HT-29 (cell line): Measurements from ENCODE around the gene NELFA. TPM values are rescaled to one million over a fixed set of nuclear protein-coding genes. Genes with fewer than 3 reads are reported as not detected.
"Not testable (repeated sequence)": the region's sequence is repeated elsewhere in the genome, so short reads cannot be mapped to it uniquely, and the experiment has no call there.

Experiments used
- DNase-seq: peaks from one replicate; pipeline ENCODE4 v3.0.0-alpha.2; 2015; ENCODE audit warnings: low spot score
- total RNA-seq: library from RNA; depleted of rRNA; stranded (reverse); fragments of >200 nt; shearing (Covaris generic); gene quantifications from 2 replicates; pipeline ENCODE4 v1.2.3, GENCODE V29; 2014

NELFA gene
- total RNA-seq, 1 experiment from 2014 or later: 49.4 TPM

DNA sequence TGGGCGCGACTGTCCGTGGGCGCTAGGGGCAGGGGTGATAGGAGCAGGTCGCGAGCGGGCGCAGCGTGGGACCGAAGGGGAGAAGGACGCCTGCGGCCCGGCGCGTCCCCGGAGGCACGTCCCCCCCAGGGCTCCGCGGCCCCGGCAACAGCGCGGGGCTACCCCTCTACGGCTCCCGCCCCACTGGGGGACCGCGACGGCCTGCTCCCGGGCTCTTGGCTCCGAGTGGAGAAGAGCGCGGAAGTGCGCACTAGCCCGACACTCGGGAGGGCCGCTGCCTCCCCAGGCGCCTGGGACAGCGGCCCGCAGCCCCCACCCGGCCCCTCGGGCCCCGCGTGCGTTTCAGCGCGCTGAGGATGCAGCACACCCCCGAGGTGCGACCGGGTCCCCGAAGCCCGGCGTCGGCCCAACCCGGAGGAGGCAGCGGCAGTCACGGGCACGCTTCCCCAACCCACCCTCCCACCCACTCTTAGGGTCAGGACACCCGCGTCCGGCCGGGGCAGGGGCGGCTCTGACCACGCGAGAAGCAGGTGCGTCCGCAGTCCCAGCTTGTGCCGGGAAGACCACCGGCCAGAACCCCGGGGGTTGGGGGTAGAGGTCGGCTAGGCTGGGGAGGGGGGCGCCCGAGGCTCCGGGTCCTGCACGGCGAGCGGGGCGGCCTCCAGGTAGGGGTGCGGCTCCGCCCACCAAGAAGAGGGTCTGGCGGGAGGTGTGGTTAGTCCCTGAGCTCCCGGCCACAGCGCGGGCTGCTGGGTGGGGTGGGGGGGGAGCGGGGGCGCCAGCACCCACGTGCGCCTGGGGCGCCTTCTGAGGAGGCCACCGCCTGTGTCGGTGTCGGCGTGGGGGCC, 31.8 kb upstream of the NELFA start:
- DNase-seq: no peak

DNA sequence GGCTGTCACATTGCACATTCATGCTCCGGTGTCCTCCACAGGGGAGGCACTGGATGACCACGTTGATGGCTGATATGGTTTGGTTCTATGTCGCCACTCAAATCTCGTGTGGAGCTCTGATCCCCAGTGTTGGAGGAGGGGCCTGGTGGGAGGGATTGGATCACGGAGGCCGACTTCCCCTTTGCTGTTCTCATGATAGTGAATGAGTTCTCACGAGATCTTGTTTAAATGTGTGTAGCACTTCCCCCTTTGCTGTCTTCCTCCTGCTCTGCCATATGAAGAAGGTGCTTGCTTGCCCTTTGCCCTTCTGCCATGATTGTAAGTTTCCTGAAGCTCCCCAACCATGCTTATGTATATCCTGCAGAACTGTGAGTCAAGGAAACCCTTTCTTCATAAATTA, 28.1 kb upstream of the NELFA start:
- no peak for DNase-seq

DNA sequence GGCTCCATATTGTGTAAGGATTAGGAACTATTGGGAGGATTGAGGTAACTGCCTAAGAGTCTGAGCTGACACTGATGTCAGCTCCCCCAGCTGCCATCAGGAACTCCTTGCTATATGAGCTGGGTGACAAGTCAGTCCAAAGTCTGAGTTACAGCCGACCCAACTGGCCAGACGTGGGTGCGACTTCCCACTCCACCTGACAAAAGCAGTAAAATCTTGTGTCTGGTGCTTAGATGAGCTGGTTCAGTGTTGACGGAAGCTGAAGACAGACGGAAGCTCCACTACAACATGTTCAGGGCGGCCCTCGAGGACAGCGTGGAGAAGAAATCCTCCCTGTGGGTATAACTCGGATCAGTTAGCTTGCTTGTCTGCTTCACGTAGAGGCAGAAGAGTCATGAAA, 27.6 kb upstream of the NELFA start:
- peak; percentile 16 for DNase-seq

DNA sequence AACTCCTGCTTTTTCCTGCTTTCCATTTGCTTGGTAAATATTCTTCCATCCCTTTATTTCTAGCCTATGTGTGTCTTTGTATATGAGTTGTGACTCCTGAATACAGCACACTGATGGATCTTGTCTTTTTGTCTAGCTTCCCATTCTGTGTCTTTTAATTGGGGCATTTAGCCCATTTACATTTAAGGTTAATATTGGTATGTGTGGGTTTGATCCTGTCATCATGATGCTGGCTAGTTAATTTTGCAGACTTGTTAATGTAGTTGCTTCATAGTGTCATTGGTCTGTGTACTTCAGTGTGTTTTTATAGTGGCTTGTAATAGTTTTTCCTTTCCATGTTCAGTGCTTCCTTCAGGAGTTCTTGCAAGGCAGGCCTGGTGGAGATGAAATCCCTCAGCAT, 22.4 kb upstream of the NELFA start:
- DNase-seq: not testable (repeated sequence)

DNA sequence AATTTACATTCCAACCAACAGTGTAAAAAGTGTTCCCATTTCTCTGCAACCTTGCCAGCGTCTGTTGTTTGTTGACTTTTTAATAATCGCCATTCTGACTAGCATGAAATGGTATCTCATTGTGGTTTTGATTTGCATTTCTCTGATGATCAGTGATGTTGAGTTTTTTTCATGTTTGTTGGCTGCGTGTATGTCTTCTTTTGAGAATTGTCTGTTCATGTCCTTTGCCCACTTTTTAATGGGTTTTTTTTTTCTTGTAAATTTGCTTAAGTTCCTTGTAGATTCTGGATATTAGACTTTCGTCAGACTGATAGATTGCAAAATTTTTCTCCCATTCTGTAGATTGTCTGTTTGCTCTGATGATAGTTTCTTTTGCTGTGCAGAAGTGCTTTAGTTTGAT, 18.3 kb upstream of the NELFA start:
- DNase-seq: not testable (repeated sequence)

DNA sequence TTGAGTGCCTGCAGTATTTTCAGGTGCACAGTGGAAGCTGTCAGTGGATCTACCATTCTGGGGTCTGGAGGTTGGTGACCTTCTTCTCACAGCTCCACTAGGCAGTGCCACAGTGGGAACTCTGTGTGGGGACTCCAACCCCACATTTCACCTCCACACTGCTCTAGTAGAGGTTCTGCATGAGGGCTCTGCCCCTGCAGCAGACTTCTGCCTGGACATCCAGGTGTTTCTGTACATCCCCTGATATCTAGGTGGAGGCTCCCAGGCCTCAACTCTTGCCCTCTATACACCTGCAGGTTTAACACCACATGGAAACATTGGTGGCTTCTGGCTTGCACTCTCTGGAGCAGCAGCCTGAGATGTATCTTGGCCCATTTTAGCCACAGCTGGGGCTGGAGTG, 17.0 kb upstream of the NELFA start:
- DNase-seq: no peak

DNA sequence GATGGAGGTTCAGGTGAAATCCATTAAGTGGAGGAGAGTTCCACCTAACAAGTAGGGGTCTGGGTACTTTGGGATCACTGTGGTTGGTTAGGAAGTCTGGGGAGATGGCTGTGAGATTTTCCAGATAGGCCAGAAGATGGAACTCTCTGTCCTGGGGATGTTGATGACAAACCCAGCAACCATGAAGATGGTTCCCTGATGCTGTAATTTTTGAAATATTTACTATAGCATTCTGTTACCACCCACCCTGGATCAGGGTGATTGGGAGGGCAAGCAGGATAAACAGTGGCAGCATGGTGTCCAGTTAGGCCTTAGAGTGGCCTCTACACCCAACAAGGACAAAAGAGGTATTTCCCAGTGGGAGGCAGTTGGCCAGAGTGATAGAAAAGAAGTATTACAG, 15.9 kb upstream of the NELFA start:
- DNase-seq: no peak

DNA sequence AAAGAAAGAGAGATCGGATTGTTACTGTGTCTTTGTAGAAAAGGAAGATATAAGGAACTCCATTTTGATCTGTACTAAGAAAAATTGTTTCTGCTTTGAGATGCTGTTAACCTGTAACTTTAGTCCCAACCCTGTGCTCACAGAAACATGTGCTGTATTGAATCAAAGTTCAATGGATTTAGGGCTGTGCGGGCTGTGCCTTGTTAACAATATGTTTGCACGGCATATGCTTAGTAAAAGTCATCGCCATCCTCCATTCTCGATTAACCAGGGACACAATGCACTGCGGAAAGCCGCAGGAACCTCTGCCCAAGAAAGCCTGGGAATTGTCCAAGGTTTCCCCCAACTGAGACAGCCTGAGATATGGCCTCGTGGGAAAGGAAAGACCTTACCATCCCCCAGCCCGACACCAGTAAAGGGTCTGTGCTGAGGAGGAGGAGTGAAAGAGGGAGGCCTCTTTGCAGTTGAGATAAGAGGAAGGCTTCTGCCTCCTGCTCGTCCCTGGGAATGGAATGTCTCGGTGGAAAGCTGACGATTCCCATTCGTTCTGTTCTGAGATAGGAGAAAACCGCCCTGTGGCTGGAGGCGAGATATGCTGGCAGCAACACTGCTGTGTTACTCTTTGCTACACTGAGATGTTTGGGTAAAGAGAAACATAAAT, 12.7 kb upstream of the NELFA start:
- not testable (repeated sequence) for DNase-seq

DNA sequence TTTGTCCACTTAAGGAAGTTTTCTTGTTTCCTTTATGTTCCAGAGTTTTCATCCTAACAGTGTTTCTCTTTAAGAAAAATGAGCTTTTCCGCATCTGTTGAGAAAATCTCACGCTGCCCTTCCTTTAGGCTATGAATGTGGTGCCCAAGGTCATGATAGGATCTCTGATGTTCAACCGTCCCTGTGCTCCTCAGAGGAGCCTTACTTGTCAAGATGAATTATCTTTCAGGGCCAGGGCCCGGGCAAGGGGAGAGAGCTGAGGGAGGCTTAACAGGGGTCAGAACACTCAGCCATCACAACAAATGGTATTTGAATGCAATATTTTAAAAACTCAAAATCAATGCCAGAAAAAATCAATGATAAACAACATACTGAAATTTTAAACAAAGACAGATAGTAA, 6.2 kb upstream of the NELFA start:
- DNase-seq: no peak

DNA sequence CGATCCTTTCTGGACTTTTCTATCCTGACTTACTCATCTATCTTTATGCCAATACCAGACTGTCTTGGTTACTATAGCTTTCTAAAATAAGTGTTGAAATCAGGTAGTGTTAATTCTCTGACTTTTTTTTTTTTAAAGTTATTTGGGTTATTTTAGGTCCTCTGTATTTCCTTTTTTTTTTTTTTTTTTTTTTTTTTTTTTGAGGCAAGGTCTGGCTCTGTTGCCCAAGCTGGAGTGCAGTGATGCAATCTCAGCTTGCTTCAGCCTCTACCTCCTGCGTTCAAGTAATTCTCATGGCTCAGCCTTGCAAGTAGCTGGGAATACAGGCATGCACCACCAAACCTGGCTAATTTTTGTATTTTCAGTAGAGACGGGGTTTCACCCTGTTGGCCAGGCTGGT, 2.8 kb upstream of the NELFA start:
- DNase-seq: no peak

DNA sequence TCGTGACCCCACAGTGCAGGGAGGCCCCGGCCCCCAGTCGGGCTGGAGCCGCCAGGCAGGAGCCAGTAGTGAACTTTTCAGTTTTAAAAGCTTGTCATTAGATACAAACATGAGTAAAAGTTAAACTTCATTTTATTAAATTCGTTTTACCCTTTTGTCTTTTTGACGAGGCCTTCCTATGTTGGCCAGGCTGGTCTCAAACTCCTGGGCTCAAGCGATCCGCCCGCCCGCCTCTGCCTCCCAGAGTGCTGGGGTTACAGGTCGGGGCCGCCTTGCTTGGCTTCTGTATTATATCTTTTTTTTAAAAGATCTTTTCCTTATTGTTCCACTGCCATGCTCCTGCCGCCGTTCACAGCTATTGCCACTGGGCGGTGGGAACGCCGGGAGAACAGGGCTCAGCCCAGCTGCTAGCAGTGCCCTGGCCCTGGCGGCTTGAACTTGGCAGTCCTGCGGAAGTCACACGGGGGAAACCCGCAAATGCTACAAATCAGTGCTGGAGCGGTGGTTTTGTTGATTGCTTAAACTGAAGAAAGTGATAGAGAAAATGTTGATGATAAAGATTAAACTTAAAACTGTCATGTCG, 968 bp upstream of the NELFA start:
- peak; percentile 88 for DNase-seq

DNA sequence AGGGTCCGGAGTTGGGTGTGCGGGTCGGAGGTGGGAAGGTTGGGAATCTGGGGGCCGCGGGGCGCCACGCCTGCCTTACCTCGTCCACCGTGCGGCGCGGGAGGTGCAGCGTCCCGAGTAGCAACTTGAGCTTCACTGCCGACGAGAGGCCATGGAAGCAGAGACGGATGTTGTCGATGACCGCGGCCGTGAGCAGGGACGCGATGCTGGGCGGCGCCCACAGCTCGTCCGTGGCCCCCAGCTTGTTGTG, 178 bp downstream of the NELFA start:
- no peak for DNase-seq

DNA sequence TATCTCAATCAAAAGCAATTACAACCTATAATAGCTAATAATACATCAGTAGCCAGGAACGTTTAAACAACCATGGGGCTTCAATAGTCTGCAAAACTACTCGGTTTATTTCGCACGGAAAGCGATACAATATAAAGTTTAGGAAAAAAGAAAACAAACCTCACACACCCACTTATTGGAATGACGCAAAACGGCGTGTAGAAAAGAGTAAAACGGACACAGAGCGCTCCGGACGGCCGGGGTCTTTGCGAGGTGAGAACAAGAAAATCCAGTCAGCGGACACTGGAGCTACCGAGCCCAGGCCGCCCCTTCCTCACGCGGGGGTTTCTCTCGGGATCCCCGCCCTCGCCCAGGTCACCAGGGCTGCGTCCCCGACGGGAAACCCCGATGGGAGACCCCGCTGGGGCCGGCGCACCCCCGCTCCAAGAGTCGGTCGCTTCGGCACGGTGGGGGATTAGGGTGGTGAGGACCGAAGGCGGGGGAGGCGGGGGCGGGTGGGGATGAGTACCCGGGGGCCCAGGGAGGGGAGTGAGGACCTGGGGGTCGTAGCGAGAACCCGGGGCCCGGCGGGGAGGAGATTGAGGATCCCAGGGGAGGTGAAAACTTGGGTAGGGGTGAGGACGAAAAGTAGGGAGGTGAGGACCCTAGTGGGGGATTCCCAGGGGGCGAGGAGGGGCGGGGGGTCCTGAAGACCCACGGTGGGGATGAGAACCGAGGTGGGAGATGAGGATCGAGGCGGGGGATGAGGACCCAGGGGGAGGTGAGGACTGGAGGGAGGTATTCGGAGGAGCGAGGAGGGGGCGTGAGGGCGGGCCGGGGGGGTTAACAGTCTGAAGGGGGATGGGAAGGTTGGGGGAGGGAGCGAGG, 737 bp downstream of the NELFA start:
- DNase-seq: no peak

DNA sequence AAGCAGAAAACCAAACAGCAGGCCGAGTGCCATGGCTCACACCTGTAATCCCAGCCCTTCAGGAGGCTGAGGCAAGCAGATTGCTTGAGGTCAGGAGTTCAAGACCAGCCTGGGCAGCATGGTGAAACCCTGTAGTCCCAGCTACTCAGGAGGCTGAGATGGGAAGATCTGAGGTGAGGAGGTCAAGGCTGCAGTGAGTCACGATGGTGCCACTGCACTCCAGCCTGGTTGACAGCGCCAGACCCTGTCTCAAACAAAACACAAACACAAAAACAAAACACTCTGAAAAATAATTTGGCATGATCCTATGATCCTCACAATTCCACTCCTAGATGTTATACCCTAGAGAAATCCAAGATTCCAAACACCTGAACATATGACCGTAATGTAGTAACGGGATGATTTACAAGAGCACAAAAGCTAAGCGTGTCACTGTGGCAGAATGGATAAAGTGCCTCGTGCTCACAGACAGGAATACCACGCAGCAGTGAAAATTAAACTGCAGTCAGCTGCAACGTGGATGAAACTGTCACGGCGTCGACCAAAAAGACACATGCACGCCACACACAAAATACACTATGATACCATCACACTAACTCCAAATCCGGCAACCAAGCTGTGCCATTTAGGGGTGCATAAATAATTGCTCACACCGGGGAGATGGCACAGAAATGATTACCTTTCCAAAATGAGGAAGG, 1.7 kb downstream of the NELFA start:
- no peak for DNase-seq

DNA sequence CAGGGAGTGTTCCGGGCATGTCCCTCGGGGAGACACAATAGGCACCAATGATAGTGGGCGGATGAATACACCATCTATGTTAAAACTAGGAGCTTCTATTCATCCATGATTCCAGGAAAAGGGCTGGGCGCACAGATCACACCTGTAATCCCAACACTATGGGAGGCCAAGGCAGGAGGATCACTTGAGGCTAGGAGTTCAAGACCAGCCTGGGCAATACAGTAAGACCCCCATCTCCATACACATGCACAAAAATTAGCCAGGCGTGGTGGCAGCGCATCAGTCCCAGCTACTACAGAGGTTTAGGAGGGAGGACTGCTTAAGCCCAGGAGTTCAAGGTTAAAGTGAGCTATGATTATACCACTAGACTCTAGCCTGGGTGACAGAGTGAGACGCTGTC, 2.4 kb downstream of the NELFA start:
- no peak for DNase-seq

DNA sequence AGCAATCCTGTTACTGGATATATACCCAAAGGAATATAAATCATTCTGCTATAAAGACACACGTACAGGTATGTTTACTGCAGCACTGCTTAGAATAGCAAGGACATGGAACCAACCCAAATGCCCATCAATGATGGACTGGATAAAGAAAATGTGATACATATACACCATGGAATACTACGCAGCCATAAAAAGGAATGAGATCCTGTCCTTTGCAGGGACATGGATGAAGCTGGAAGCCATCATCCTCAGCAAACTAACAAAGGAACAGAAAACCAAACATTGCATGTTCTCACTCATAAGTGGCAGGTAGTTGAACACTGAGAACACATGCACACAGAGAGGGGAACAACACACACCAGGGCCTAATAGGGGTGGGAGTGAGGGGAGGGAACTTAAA, 5.4 kb downstream of the NELFA start:
- not testable (repeated sequence) for DNase-seq

DNA sequence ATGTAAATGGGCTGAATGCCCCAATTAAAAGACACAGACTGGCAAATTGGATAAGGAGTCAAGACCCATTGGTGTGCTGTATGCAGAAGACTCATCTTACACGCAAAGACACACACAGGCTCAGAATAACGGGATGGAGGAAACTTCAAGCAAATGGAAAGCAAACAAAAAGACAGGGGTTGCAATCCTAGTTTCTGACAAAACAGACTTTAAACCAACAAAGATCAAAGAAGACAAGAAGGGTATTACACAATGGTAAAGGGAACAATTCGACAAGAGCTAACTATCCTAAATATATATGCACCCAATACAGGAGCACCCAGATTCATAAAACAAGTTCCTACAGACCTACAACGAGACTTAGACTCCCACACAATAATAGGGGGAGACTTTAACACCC, 9.5 kb downstream of the NELFA start:
- DNase-seq: not testable (repeated sequence)

DNA sequence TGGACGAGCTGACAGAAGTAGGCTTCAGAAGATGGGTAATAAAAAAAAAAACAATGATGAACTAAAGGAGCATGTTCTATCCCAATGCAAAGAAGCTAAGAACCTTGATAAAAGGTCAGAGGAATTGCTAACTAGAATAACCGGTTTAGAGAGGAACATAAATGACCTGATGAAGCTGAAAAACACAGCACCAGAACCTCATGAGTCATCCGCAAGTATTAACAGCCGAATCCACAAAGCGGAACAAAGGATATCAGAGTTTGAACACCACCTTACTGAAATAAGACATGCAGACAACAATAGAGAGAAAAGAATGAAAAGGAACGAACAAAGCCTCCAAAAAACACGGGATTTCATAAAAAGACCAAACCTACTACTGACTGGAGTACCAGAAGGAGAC, 10.5 kb downstream of the NELFA start:
- DNase-seq: peak; percentile 74

DNA sequence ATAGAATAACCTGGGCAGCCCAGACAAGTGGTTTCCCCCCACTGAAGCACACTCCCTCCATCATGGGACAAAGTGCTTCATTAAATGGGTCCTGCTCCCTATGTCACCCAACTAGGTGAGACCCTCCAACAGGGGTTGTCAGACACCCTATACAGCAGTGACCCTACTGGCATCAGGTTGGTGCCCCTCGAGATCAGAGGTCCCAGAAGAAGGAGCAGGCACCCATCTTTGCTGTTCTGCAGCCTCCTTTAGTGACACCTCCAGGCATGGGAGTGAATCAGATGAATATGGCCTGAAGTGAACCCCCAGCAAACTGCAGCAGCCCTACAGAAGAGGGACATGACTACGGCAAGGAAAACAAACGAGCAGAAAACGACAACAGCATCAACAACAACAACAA, 11.1 kb downstream of the NELFA start:
- DNase-seq: no peak

DNA sequence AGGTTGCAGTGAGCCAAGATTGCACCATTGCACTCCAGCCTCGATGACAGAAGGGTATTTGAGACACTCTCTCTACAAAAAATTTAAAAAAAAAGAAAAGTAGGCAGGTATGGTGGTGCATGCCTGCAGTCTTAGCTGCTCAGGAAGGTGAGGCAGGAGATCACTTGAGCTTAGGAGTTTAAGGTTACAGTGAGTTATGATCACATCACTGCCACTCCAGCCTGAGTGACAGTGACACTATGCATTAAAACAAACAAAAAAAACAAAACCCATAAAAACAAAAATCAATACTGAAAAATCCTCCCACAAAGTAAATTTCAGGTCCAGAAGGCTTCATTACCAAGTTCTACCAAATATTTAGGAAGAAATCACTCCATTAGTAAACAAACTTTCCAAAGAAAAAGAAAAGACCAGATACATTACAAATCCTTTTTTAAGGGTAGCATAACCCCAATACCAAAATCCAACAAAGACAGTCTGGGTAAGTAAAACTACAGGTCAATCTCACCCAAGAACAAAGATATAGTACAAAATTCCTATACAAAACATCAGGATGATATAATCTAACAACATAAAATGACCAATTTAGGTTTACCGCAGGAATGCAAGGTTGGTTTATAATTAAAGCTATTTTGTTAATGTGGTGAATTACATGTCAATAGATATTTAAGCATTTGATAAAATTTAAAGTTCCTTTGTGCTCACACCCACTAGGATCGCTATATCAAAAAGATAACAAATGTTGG, 11.7 kb downstream of the NELFA start:
- no peak for DNase-seq

DNA sequence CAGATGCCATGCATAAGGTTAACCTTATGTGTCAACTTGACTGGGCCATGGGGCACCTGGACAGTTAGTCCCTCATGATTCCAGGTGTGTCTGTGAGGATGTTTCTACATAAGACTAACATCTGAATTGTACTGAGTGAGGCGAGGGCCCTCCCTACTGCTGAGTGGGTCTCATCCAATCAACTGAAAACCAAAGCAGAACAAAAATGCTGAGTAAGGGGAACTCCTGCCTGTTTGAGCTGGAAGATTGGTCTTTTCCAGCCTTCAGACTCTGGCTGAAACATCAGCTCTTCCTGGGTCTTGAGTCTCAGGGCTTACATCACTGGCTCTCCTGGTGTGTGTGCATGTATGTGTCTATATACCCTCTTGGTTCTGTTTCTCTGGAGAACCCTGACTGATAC, 13.8 kb downstream of the NELFA start:
- DNase-seq: no peak
